ENCODE measurements around the gene HEXB.

- TF ChIP-seq CTCF (IDR thresholded peaks at IDR 0.05) (no peak), POLR2A (IDR thresholded peaks at IDR 0.05) (no peak)
Measured at GRCh38 chr5:74761241-74761640, 76.2 kb downstream of the HEXB start.
